Spleen (tissue), 7 donors: Measurements from ENCODE around the gene JADE3.

Source experiments
- POLR2A ChIP-seq, 3 donors: fragments of 450-650 bp; IDR thresholded peaks; one replicate each; pipeline ENCODE4 v1.5.1; 2017; ENCODE audit warnings: antibody characterized with exemption in 3 of 3, mild to moderate bottlenecking in 1 of 3
- TF ChIP-seq, protein P1 (sequence below), 11 experiments: fragments of 200-600 bp in 7 of 11; fragments of 450-650 bp in 4 of 11; sonication (generic) in 4 of 11; IDR thresholded peaks in 8 of 11; conservative IDR thresholded peaks in 3 of 11; 1 replicate in 7 of 11; 2 replicates in 4 of 11; pipeline versions ENCODE4 v1.4.0 to v1.8.0; 2016 to 2021; ENCODE audit warnings: antibody characterized with exemption in 11 of 11, inconsistent platforms in 4 of 11, mild to moderate bottlenecking in 1 of 11
- donor health status: DM: no; HTN: no; CAD: no; lungs with moderate emphysema.
- donor health status: DM: no; HTN: no; CAD: no.
- donor health status: DM: no; HTN: no; CAD: no.

DNA sequence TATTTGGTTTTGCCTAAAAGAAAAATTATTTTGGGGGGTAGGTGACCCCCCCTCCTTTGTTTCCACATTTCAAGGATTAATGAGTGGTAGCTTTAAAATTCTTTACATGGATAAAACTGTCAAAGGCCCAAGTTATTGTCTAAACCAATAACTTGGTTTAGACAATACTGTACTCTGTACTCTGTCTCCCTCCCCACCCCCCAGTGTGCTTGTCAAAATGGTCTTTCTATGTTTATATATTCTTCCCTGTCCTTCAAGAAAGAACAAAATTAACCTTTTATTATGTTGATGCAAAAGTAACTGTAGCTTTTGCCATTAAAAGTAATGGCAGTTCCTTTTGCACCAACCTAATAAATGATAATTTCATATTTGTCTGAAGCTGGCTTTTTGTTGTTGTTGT is 156.5 kb downstream of the JADE3 start:
- TF ChIP-seq POLR2A (IDR thresholded peaks at IDR 0.05), result no peak
- TF ChIP-seq, protein P1, sequence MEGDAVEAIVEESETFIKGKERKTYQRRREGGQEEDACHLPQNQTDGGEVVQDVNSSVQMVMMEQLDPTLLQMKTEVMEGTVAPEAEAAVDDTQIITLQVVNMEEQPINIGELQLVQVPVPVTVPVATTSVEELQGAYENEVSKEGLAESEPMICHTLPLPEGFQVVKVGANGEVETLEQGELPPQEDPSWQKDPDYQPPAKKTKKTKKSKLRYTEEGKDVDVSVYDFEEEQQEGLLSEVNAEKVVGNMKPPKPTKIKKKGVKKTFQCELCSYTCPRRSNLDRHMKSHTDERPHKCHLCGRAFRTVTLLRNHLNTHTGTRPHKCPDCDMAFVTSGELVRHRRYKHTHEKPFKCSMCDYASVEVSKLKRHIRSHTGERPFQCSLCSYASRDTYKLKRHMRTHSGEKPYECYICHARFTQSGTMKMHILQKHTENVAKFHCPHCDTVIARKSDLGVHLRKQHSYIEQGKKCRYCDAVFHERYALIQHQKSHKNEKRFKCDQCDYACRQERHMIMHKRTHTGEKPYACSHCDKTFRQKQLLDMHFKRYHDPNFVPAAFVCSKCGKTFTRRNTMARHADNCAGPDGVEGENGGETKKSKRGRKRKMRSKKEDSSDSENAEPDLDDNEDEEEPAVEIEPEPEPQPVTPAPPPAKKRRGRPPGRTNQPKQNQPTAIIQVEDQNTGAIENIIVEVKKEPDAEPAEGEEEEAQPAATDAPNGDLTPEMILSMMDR (IDR thresholded peaks at IDR 0.05 in 8 of 11, conservative IDR thresholded peaks at IDR 0.05 in 3 of 11), result no peak
